Testis (tissue), 2 donors: Measurements from ENCODE around the gene GBP7.
"Not testable (repeated sequence)": the region's sequence is repeated elsewhere in the genome, so short reads cannot be mapped to it uniquely, and the experiment has no call there.

Experiments used
- POLR2A ChIP-seq: fragments of 450-650 bp; IDR thresholded peaks from one replicate; pipeline ENCODE4 v1.6.1; 2017; ENCODE audit warnings: antibody characterized with exemption, mild to moderate bottlenecking, moderate library complexity
- TF ChIP-seq, protein P1 (sequence below), 3 experiments: fragments of 450-650 bp in 2 of 3; fragments of 200-600 bp in 1 of 3; sonication (generic) in 1 of 3; IDR thresholded peaks; one replicate each; pipeline ENCODE4 v1.5.1; 2016 to 2019; ENCODE audit warnings: antibody characterized with exemption in 3 of 3, mild to moderate bottlenecking in 2 of 3, moderate library complexity in 1 of 3

GRCh38 chr1:89219851-89220250, 44.0 kb upstream of the GBP7 start:
- TF ChIP-seq, protein P1, sequence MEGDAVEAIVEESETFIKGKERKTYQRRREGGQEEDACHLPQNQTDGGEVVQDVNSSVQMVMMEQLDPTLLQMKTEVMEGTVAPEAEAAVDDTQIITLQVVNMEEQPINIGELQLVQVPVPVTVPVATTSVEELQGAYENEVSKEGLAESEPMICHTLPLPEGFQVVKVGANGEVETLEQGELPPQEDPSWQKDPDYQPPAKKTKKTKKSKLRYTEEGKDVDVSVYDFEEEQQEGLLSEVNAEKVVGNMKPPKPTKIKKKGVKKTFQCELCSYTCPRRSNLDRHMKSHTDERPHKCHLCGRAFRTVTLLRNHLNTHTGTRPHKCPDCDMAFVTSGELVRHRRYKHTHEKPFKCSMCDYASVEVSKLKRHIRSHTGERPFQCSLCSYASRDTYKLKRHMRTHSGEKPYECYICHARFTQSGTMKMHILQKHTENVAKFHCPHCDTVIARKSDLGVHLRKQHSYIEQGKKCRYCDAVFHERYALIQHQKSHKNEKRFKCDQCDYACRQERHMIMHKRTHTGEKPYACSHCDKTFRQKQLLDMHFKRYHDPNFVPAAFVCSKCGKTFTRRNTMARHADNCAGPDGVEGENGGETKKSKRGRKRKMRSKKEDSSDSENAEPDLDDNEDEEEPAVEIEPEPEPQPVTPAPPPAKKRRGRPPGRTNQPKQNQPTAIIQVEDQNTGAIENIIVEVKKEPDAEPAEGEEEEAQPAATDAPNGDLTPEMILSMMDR (IDR thresholded peaks at IDR 0.05), result not testable (repeated sequence)
- TF ChIP-seq POLR2A, result not testable (repeated sequence)
